NOMO-1 treated with DMSO at 0.1 percent for 48 hours (cell line): ENCODE measurements around the gene PIM3.

ENCODE experiments used
- DNase-seq: peaks from one replicate; lab custom pipeline; 2025; ENCODE audit not compliant: unreplicated experiment; lab: John Stamatoyannopoulos, UW

The PIM3 gene

GRCh38 chr22:49942565-49943404, 17.8 kb upstream of the PIM3 start:
- DNase-seq = no peak

DNA sequence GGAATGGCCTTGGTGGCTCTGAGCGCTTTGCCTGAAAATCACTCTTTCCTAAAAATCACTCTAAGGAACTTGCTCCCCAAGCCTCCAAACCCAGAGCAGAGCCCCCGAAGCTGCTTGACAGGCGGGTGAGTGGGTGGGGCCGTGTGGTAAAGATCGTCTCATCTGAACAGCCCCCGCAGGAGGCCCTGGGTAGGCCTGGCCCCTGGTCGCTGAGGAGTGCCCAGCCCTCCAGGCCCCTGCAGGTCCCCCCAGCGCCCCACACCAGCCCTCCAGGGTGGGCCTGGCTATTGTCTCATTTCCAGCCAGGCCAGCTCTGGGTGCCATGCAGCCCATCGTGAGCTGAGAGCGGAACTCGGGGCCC, 17.2 kb upstream of the PIM3 start:
- DNase-seq = no peak

- DNase-seq = no peak
These were observed 16.7 kb upstream of the PIM3 start for GRCh38 chr22:49943771-49944398.

DNA sequence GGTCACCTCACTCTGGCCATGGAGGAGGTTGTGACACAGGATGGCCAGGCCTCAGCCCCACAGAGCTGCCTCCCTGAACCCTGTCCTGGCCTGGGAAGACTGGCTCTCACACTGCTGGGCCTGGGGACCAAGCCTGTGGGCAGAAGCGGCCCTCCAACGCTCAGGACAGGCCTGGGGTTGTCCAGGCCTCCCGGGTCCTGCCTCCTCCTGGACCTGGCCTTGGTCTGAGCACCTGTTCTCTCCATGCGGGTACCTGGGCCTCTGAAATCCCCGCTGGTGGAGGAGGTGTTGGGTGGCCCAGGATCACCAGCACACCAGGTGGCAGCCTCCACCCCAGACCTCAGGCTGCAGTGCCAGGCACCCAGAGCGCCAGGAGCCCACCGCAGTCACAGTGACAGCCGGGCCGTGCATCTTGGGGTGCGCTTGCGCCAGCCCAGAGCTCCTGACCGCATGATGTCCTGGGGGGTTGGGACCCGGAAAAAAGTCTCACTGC, 16.1 kb upstream of the PIM3 start:
- DNase-seq = no peak

DNA sequence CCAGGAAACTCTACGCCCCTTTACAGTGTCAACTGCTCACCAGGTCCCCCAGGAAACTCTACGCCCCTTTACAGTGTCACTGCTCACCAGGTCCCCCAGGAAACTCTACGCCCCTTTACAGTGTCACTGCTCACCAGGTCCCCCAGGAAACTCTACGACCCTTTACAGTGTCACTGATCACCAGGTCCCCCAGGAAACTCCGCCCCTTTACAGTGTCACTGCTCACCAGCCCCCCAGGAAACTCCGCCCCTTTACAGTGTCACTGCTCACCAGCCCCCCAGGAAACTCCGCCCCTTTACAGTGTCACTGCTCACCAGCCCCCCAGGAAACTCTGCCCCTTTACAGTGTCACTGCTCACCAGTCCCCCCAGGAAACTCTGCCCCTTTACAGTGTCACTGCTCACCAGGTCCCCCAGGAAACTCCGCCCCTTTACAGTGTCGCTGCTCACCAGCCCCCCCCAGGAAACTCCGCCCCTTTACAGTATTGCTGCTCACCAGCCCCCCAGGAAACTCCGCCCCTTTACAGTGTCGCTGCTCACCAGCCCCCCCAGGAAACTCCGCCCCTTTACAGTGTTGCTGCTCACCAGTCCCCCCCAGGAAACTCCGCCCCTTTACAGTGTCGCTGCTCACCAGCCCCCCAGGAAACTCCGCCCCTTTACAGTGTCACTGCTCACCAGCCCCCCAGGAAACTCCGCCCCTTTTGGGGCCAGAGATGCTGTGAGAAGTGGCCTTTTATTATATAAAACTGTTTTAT, 15.4 kb upstream of the PIM3 start:
- DNase-seq = peak; percentile 35

DNA sequence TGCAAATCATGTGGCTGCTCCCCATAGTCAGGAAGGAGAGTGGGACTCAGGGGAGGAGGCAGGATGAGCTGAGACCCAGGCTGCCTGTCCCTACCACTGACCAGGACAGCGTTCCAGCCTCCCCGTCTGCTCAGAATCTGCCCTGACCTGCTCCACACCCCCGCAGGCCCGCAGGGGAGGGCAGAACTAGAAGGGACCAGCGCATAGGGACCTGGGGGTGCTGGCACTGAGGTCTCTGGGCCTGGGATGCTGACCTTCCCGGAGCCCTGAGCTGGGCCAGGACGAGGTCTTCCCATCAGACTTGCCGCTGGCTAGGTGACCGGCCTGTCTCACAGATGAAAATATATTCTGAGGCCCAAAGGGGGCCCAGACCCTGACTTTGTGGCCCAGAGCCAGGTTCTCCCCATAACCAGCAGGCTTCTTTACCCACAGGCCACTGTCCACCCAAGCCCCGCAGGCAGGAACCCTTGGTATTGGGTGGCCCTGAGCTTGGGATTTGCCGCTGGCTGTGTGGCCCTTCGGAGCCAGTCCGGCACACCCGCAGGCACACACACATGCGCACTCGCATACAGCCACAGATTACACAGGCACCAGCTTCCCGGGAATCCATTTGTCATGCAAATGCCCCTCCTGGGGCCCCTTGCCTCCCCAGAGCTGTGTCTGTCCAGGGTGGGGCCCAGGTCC, 13.8 kb upstream of the PIM3 start:
- no peak for DNase-seq

GRCh38 chr22:49947296-49947622, 13.3 kb upstream of the PIM3 start:
- DNase-seq = no peak

- DNase-seq = no peak
These were observed 12.2 kb upstream of the PIM3 start for GRCh38 chr22:49948116-49948957.

DNA sequence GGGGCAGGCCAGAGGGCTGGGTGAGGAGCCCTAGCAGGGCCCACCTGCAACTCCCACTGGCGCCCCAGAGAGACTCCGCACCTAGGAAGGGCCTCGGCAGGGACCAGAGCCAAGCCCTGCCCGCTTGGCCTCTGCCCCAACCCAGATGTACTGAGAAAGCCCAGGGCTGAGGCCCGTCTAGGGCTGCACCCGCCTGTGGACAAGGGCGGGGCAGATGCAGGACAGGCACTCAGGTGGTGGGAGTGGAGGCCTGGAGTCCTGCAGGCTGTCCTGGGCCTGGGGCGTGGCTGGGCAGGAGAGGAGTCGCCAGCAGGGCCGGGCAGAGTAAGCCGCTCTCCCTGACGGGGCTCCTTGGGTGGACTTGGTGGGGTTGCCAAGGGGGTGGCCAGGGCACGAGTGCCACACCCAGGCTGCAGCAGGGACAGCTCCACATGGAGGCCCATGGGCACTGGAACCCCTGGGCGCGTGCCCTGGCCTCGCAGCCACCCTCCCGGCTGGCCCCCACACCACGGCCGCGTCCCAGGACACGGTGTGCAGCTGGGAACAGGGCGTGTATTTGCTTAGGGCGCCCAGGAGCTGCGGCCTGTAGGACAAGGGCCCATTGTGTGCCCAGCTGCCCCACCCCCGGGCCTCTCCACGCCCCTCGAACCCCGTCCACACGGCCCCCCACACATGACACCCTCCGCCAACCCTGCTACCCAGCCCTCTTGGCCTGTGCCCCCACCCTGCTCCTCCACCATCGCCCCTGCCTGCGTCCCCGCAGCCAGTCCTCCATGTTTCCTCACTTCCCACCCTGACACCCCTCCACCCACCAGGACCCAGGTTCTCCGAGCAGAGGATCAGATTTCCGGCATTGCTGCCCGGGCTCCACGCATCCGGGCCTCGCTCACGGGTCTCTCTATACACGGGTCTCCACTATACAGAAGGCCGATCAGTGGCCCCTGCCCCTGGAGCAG, 11.3 kb upstream of the PIM3 start:
- DNase-seq = no peak

- DNase-seq = no peak
These were observed 10.7 kb upstream of the PIM3 start for GRCh38 chr22:49949914-49950292.

- DNase-seq = no peak
These were observed 10.1 kb upstream of the PIM3 start for GRCh38 chr22:49950396-49950994.

GRCh38 chr22:49951000-49951677, 9.4 kb upstream of the PIM3 start:
- DNase-seq = peak; percentile 14

DNA sequence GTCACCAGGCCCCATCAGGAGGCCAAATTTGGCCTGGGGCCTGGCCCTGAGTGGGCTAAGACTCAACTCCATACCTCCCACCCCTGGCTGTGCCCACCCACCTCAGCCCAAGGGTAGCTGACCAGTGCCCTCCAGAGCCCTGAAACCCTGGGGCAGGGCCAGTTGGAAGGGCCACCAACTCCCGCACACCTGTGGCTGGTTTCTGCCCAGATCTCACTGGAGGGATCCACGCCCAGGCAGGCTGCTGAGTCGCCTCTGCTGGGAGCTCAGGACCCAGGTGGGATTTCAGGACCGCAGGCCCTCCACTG, 8.9 kb upstream of the PIM3 start:
- DNase-seq = no peak

DNA sequence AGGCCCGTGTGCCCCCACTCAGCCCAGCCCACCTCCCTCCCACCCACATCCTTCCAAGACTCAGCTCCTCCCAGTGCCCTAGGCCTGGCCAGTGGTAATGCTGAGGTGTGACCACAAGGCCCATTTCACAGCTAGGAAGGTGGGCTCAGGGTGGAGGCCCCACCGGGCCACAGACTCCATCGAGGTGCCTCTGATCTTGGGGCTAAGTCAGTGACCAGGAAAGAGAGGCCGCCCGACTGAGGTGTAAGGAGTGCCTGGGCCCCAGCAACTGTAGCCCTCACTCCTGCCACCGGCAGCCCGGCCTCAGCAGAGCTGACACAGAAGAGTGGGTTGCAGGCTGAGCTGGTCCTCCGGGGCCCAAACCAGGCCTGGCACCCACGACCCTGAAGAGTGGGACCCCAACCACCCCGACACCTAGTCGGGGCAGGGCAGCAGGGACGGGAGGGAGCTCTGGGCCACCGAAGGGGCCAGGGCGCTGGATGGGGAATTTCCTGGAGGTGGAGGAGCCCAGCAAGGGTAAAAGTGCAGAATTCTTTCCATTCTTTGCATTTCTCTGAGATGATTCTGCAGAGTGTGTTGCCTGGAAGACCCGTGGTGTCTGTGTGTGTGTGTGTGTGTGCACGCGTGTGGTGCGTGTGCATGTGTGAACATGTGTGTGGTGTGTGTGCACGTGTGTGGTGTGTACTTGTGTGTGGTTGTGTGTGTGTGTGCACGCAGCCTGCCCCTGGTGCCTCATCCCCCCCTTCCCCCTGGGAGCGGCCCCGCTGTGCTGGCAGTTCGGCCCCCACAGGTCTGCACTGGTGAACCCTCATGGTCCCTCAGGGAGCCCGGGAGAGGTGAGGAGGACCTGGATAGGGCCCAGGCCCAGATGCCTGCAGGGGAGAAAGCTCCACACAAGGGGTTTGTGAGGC, 8.3 kb upstream of the PIM3 start:
- DNase-seq = no peak

DNA sequence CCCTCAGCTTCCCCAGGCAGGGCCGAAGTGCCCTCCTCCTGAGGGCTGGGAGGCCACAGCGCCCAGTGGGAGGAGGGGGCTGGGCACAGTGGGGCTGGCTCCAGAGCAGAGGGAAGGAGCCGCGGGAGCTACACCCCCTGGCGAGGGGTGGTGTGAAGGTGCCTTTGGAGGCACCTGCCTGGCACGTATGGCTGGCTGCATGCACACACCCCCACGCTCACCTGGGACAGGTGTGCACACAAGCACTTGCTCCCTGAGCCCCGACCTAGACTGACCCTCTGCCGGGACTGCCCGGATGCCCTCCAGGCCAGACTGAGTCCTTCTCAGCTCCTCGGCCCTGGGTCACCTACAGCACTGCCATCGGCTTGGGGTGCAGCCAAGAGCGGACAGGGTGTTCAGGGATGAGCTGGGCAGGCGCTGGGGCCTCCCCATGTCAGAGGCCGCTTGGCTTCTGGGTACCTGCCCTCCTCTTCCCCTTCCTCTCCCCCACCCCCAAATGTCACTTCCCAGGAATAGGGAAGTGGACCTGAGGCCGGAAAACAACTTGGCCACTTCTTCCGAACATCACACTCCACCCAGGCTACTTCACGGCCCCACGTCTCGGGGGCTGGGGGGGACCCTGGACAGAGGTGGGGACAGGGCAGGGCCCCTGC, 7.4 kb upstream of the PIM3 start:
- DNase-seq = peak; percentile 14

DNA sequence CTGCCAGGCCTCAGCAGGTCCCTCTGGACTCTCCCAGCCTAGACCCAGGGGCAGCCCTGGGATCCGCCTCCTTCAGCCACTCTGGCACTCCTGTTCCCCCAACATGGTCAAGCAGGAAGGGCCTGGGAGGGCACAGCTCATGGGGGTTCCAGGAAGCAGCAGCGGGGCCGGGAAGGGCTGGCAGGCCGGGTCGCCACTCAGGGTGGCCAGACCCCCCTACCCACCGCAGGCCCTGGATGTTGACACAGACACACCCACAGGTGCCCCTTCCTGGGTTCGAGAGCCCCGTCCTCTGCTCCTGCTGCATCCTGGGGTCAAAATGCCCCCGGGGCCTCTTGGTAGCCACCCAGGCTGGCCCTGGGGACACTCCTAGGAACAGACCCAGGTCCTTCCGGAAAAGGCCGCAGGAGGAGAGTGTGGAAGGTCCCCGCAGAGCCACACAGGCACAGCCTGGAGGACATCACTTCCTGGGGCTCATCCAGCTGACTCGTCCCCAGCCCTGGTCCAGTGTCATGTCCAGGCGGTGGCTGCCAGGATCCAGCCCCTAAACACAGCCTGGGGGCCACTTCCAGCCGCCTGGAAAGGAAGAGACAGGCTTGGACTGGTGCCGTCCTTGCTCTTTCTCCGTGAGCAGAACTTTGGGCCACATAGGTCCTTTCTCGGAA, 6.8 kb upstream of the PIM3 start:
- DNase-seq = no peak

GRCh38 chr22:49954354-49954753, 6.2 kb upstream of the PIM3 start:
- DNase-seq = no peak
